ENCODE data around the gene CDK5. TPM values are rescaled to one million over a fixed set of nuclear protein-coding genes. Genes with fewer than 3 reads are reported as not detected.

The CDK5 gene
- total and polyA plus RNA-seq, 9 of the 15 experiments (the other 6 are each of a cell fraction or from before 2014, with no cell fraction given) = 3.2 to 38.0 (median 27.5) TPM

DNA sequence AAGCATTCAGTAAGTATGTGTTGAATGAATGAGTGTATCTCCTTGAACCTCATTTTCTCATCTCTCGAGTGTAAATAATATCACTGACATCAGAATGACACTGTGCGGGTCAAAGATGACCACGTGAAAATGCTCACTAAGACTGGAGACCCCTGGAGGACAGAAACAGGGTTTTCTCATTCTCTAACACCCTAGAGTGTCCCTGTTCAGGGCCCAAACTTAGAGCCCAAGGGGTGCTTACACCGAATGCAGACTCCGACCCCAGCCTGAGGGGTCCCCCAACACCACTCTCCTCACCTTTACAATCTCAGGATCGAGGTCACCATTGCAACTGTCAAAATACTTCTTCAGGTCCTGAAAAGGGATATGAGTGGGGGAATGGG lies 1.4 kb downstream of the CDK5 start (continued):
- no peak for TF ChIP-seq RFX1 (IDR thresholded peaks at IDR 0.05)
- TF ChIP-seq HDAC1 (IDR thresholded peaks at IDR 0.05) = no peak
- TF ChIP-seq, protein P1, sequence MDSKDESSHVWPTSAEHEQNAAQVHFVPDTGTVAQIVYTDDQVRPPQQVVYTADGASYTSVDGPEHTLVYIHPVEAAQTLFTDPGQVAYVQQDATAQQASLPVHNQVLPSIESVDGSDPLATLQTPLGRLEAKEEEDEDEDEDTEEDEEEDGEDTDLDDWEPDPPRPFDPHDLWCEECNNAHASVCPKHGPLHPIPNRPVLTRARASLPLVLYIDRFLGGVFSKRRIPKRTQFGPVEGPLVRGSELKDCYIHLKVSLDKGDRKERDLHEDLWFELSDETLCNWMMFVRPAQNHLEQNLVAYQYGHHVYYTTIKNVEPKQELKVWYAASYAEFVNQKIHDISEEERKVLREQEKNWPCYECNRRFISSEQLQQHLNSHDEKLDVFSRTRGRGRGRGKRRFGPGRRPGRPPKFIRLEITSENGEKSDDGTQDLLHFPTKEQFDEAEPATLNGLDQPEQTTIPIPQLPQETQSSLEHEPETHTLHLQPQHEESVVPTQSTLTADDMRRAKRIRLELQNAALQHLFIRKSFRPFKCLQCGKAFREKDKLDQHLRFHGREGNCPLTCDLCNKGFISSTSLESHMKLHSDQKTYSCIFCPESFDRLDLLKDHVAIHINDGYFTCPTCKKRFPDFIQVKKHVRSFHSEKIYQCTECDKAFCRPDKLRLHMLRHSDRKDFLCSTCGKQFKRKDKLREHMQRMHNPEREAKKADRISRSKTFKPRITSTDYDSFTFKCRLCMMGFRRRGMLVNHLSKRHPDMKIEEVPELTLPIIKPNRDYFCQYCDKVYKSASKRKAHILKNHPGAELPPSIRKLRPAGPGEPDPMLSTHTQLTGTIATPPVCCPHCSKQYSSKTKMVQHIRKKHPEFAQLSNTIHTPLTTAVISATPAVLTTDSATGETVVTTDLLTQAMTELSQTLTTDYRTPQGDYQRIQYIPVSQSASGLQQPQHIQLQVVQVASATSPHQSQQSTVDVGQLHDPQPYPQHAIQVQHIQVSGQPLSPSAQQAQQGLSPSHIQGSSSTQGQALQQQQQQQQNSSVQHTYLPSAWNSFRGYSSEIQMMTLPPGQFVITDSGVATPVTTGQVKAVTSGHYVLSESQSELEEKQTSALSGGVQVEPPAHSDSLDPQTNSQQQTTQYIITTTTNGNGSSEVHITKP (IDR thresholded peaks at IDR 0.05; ENCODE audit: partially characterized antibody) = peak; percentile 29
- peak in 1 of 2 experiments; percentile 71; a peak in 1 of 4 replicates for TF ChIP-seq TEAD1 (CRISPR knock-in tag; IDR thresholded peaks at IDR 0.05)
- peak in 1 of 2 experiments; percentile 73; a peak in 1 of 3 replicates for TF ChIP-seq CBX3 (IDR thresholded peaks at IDR 0.05; ENCODE audit: borderline replicate concordance in 1 of 2, low read length in 2 of 2)
- TF ChIP-seq SMAD4 (CRISPR knock-in tag; conservative IDR thresholded peaks at IDR 0.05) = 0 out of 2 replicates have a peak, but pooled peaks have one; percentile 52
- no peak for TF ChIP-seq ATF1 (CRISPR knock-in tag; IDR thresholded peaks at IDR 0.05)
- peak; percentile 81 for TF ChIP-seq ATF1 (tag; IDR thresholded peaks at IDR 0.05)
- TF ChIP-seq, protein P2, sequence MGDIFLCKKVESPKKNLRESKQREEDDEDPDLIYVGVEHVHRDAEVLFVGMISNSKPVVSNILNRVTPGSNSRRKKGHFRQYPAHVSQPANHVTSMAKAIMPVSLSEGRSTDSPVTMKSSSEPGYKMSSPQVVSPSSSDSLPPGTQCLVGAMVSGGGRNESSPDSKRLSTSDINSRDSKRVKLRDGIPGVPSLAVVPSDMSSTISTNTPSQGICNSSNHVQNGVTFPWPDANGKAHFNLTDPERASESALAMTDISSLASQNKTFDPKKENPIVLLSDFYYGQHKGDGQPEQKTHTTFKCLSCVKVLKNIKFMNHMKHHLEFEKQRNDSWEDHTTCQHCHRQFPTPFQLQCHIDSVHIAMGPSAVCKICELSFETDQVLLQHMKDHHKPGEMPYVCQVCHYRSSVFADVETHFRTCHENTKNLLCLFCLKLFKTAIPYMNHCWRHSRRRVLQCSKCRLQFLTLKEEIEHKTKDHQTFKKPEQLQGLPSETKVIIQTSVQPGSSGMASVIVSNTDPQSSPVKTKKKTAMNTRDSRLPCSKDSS (IDR thresholded peaks at IDR 0.05; ENCODE audit: low read depth, partially characterized antibody) = no peak
- TF ChIP-seq, protein P3, sequence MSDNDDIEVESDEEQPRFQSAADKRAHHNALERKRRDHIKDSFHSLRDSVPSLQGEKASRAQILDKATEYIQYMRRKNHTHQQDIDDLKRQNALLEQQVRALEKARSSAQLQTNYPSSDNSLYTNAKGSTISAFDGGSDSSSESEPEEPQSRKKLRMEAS (CRISPR knock-in tag; IDR thresholded peaks at IDR 0.05) = peak; percentile 75
- TF ChIP-seq, protein P4, sequence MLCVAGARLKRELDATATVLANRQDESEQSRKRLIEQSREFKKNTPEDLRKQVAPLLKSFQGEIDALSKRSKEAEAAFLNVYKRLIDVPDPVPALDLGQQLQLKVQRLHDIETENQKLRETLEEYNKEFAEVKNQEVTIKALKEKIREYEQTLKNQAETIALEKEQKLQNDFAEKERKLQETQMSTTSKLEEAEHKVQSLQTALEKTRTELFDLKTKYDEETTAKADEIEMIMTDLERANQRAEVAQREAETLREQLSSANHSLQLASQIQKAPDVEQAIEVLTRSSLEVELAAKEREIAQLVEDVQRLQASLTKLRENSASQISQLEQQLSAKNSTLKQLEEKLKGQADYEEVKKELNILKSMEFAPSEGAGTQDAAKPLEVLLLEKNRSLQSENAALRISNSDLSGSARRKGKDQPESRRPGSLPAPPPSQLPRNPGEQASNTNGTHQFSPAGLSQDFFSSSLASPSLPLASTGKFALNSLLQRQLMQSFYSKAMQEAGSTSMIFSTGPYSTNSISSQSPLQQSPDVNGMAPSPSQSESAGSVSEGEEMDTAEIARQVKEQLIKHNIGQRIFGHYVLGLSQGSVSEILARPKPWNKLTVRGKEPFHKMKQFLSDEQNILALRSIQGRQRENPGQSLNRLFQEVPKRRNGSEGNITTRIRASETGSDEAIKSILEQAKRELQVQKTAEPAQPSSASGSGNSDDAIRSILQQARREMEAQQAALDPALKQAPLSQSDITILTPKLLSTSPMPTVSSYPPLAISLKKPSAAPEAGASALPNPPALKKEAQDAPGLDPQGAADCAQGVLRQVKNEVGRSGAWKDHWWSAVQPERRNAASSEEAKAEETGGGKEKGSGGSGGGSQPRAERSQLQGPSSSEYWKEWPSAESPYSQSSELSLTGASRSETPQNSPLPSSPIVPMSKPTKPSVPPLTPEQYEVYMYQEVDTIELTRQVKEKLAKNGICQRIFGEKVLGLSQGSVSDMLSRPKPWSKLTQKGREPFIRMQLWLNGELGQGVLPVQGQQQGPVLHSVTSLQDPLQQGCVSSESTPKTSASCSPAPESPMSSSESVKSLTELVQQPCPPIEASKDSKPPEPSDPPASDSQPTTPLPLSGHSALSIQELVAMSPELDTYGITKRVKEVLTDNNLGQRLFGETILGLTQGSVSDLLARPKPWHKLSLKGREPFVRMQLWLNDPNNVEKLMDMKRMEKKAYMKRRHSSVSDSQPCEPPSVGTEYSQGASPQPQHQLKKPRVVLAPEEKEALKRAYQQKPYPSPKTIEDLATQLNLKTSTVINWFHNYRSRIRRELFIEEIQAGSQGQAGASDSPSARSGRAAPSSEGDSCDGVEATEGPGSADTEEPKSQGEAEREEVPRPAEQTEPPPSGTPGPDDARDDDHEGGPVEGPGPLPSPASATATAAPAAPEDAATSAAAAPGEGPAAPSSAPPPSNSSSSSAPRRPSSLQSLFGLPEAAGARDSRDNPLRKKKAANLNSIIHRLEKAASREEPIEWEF (CRISPR knock-in tag; IDR thresholded peaks at IDR 0.05) = no peak
- TF ChIP-seq MYC (IDR thresholded peaks at IDR 0.05; ENCODE audit: low read depth, low read length) = peak; percentile 93
- 0 out of 2 replicates have a peak, but pooled peaks have one; percentile 20 for TF ChIP-seq MYC (CRISPR knock-in tag; IDR thresholded peaks at IDR 0.05; ENCODE audit: borderline replicate concordance, low read depth)
- TF ChIP-seq SP2 (IDR thresholded peaks at IDR 0.05; ENCODE audit: extremely low read depth, low read depth, low read length, poor library complexity, severe bottlenecking) = no peak
- TF ChIP-seq, protein P5, sequence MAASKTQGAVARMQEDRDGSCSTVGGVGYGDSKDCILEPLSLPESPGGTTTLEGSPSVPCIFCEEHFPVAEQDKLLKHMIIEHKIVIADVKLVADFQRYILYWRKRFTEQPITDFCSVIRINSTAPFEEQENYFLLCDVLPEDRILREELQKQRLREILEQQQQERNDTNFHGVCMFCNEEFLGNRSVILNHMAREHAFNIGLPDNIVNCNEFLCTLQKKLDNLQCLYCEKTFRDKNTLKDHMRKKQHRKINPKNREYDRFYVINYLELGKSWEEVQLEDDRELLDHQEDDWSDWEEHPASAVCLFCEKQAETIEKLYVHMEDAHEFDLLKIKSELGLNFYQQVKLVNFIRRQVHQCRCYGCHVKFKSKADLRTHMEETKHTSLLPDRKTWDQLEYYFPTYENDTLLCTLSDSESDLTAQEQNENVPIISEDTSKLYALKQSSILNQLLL (CRISPR knock-in tag; IDR thresholded peaks at IDR 0.05; ENCODE audit: borderline replicate concordance) = no peak
- peak; percentile 53; the same call in 1 of the 2 replicates for TF ChIP-seq NFE2 (IDR thresholded peaks at IDR 0.05; ENCODE audit: low read depth)

All from K562 (cell line).